Measurements from ENCODE around the gene IER2.

The IER2 gene

GRCh38 chr19:13103581-13104359 is 46.4 kb upstream of the IER2 start:
- DNase-seq (ENCODE audit: low spot score) = no peak

GRCh38 chr19:13104360-13104847 is 45.8 kb upstream of the IER2 start:
- peak; percentile 86 for DNase-seq (ENCODE audit: low spot score)

More at GRCh38 chr19:13103581-13104359, 46.4 kb upstream of the IER2 start:
- no peak for TF ChIP-seq CTCF (IDR thresholded peaks at IDR 0.05; ENCODE audit: extremely low read depth, missing control alignments)

GRCh38 chr19:13104848-13105711 is 45.1 kb upstream of the IER2 start:
- no peak for TF ChIP-seq CTCF (IDR thresholded peaks at IDR 0.05; ENCODE audit: extremely low read depth, missing control alignments)
- DNase-seq (ENCODE audit: low spot score) = peak; percentile 47

More at GRCh38 chr19:13104360-13104847, 45.8 kb upstream of the IER2 start:
- TF ChIP-seq CTCF (IDR thresholded peaks at IDR 0.05; ENCODE audit: extremely low read depth, missing control alignments) = peak; percentile 88

- TF ChIP-seq CTCF (IDR thresholded peaks at IDR 0.05; ENCODE audit: extremely low read depth, missing control alignments) = no peak
- no peak for DNase-seq (ENCODE audit: low spot score)
Observed at GRCh38 chr19:13109361-13110098, 40.7 kb upstream of the IER2 start.

- no peak for TF ChIP-seq CTCF (IDR thresholded peaks at IDR 0.05; ENCODE audit: extremely low read depth, missing control alignments)
- no peak for DNase-seq (ENCODE audit: low spot score)
Observed at GRCh38 chr19:13110099-13110610, 40.1 kb upstream of the IER2 start.

GRCh38 chr19:13112555-13112954 is 37.7 kb upstream of the IER2 start:
- DNase-seq (ENCODE audit: low spot score) = no peak
- no peak for TF ChIP-seq CTCF (IDR thresholded peaks at IDR 0.05; ENCODE audit: extremely low read depth, missing control alignments)

Data from GM20000 (cell line).